ENCODE results near the gene DDX56. TPM values are rescaled to one million over a fixed set of nuclear protein-coding genes. Genes with fewer than 3 reads are reported as not detected.
A peak's percentile ranks its signal among the peaks of the same experiment; 100 is the strongest.

The DDX56 gene
- polyA plus RNA-seq, 3 donors = 32.2 to 69.3 (median 33.9) TPM

DNA sequence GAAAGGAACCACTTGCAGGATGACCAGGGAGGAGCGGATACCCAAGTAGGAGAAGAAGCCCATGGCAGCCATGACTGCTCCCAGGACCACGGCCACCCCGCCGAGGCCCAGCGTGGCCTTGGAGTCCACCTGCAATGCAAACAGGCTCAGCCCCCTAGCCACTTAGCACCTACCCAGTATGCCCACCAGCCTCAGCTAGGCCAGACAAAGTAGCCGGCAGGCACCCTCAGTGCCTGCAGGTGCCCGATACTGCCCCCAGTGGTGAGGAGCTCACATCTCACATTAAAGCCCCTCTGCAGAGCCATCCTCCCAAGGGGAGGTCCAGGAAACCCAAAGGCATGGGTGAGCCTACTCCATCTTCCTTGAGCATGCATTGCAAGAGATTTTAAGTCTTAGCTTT lies 39.2 kb downstream of the DDX56 start:
- 70% methylated on average over 3 of the region's 7 CpGs for WGBS (ENCODE audit: insufficient coverage)
- Histone ChIP-seq H4K20me1 (ENCODE audit: insufficient read depth, low read length) (no peaks in the 10 kb centered on the region), H3K27me3 (ENCODE audit: control insufficient read depth in 2 of 2, insufficient read depth in 2 of 2, low read length in 2 of 2) (no peaks in the 10 kb centered on the region), H3K9me3 (replicated peaks in 1 of 2; ENCODE audit: control insufficient read depth in 1 of 2, insufficient read depth in 1 of 2, low read length in 2 of 2) (no peaks in the 10 kb centered on the region), H3K79me2 (ENCODE audit: insufficient read depth, low read length) (no peaks in the 10 kb centered on the region), H3K9ac (ENCODE audit: insufficient read depth, low read length, poor library complexity, severe bottlenecking) (no peak overlapping the region), H3K27ac (ENCODE audit: low read depth in 1 of 2, low read length in 2 of 2) (no peak overlapping the region), H2AFZ (ENCODE audit: insufficient read depth, low read depth, low read length, poor library complexity, severe bottlenecking) (no peak overlapping the region), H3K4me2 (replicated peaks; ENCODE audit: extremely low read depth, low read length, poor library complexity, severe bottlenecking) (no peak overlapping the region), H3K4me1 (ENCODE audit: control insufficient read depth in 1 of 2, insufficient read depth in 2 of 2, low read length in 2 of 2) (no peaks in the 10 kb centered on the region), H3K36me3 (replicated peaks in 1 of 2; ENCODE audit: control insufficient read depth in 1 of 2, insufficient read depth in 2 of 2, low read length in 2 of 2) (no peaks in the 10 kb centered on the region), H3K4me3 (replicated peaks in 1 of 3; ENCODE audit: low read depth in 2 of 3, low read length in 3 of 3) (no peak overlapping the region)
- intact Hi-C loops (cut with micrococcal nuclease) = no loop called here
- Mint-ChIP-seq H3K4me1 (no peaks in the 10 kb centered on the region), H3K27me3 (ENCODE audit: low read depth in 3 of 3) (peaks cover 2 to 7% (median 6%) of the 10 kb centered on the region in 3 donors), H3K4me3 (no peak overlapping the region), H3K27ac (no peak overlapping the region), H3K9me3 (peaks cover 0 to 2% (median 0%) of the 10 kb centered on the region in 7 donors), H3K36me3 (no peaks in the 10 kb centered on the region)
- peak; percentile 74 for TF ChIP-seq CTCF (IDR thresholded peaks at IDR 0.05)
- peak; percentile 15 to 33 (median 18) for DNase-seq

- intact Hi-C loops (cut with micrococcal nuclease) = no loop called here
- Histone ChIP-seq H3K9me3 (replicated peaks in 1 of 2; ENCODE audit: control insufficient read depth in 1 of 2, insufficient read depth in 1 of 2, low read length in 2 of 2) (no peaks in the 10 kb centered on the region), H3K4me1 (ENCODE audit: control insufficient read depth in 1 of 2, insufficient read depth in 2 of 2, low read length in 2 of 2) (no peaks in the 10 kb centered on the region), H4K20me1 (ENCODE audit: insufficient read depth, low read length) (no peaks in the 10 kb centered on the region), H2AFZ (ENCODE audit: insufficient read depth, low read depth, low read length, poor library complexity, severe bottlenecking) (no peak overlapping the region), H3K9ac (ENCODE audit: insufficient read depth, low read length, poor library complexity, severe bottlenecking) (no peak overlapping the region), H3K27me3 (ENCODE audit: control insufficient read depth in 2 of 2, insufficient read depth in 2 of 2, low read length in 2 of 2) (no peaks in the 10 kb centered on the region), H3K79me2 (ENCODE audit: insufficient read depth, low read length) (no peaks in the 10 kb centered on the region), H3K27ac (ENCODE audit: low read depth in 1 of 2, low read length in 2 of 2) (no peak overlapping the region), H3K4me2 (replicated peaks; ENCODE audit: extremely low read depth, low read length, poor library complexity, severe bottlenecking) (no peak overlapping the region), H3K36me3 (replicated peaks in 1 of 2; ENCODE audit: control insufficient read depth in 1 of 2, insufficient read depth in 2 of 2, low read length in 2 of 2) (no peaks in the 10 kb centered on the region), H3K4me3 (replicated peaks in 1 of 3; ENCODE audit: low read depth in 2 of 3, low read length in 3 of 3) (no peak overlapping the region)
- no peak for TF ChIP-seq CTCF (IDR thresholded peaks at IDR 0.05)
- Mint-ChIP-seq H3K27ac (no peak overlapping the region), H3K4me3 (no peak overlapping the region), H3K36me3 (no peaks in the 10 kb centered on the region), H3K4me1 (no peaks in the 10 kb centered on the region), H3K27me3 (ENCODE audit: low read depth in 3 of 3) (peaks cover 2 to 7% (median 6%) of the 10 kb centered on the region in 3 donors), H3K9me3 (peaks cover 0 to 2% (median 0%) of the 10 kb centered on the region in 7 donors)
- no peak for DNase-seq
- 100% methylated on average over 2 of the region's 5 CpGs for WGBS (ENCODE audit: insufficient coverage)
These were observed 39.6 kb downstream of the DDX56 start for GRCh38 chr7:44534087-44534486.

Data from CD14-positive monocyte (primary cell).